NCI-H2227 (cell line): ENCODE results near the gene LINC00305.

Source experiments
- DNase-seq: peaks from one replicate; lab custom pipeline; 2025; ENCODE audit not compliant: unreplicated experiment; lab: John Stamatoyannopoulos, UW

Gene LINC00305

DNA sequence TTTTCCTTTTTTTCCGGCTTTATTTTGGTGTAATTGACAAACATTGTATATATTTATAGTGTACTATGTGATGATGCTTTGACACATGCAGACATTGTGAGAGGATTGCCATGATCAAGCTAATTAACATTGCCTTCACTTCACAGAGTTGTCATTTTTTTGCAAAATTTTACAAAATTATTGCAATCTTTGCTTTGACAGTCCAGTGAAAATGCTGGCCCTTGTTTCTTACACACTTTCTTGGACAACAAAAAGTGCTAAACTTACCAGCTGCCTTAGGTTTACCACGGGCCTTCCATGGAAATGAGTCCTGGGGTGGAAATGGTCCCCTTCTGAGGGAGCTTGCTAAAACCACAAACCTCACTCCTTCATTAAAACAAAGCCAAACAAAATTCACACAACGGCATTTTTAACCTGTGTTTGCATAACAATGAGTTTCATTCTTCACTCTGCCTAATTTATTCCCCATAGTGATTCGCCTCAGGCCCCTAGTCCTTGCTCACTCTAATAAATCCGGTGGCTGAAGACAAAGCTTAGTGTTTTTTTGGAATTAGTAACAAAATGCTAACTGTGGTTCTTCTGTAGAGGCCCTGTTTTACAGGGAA lies 32.2 kb downstream of the LINC00305 start:
- DNase-seq: no peak

DNA sequence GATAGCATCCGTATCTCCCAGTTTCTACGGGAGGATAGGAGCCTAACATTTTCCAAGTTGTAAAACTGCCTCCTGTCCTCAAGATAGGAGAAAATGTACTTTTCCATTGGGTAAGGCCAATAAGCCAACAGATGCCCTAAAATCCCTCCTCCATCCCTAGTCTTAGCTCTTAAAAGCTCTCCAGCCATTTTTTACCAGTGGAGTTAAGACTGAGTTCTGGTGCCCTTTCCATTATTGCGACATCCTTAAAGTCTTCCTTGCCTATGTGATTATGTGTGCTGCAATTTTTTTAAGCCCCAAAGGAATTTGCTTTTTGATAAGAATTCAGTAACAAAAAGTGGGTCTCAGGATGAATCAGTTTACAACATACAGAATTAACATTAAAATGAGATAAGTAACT lies 33.0 kb downstream of the LINC00305 start:
- DNase-seq: no peak

DNA sequence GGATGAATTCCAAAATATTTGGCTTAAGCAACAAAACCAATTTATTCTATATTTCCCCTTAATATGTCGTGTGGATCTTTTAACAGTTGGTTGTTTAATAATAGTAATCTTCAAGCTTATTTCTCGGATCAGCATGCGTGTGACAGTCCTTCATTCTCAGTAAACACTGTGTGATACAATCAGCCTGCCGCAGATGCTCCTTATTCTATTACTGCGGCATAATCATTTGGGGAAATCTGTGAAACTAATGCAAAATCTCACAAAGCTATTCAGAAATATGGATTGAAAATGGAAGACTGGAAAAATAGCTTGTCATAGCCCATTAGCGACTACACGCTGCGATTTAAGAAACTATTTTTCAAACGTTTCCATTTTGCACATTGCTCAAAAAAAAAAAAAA lies 36.9 kb downstream of the LINC00305 start:
- no peak for DNase-seq

DNA sequence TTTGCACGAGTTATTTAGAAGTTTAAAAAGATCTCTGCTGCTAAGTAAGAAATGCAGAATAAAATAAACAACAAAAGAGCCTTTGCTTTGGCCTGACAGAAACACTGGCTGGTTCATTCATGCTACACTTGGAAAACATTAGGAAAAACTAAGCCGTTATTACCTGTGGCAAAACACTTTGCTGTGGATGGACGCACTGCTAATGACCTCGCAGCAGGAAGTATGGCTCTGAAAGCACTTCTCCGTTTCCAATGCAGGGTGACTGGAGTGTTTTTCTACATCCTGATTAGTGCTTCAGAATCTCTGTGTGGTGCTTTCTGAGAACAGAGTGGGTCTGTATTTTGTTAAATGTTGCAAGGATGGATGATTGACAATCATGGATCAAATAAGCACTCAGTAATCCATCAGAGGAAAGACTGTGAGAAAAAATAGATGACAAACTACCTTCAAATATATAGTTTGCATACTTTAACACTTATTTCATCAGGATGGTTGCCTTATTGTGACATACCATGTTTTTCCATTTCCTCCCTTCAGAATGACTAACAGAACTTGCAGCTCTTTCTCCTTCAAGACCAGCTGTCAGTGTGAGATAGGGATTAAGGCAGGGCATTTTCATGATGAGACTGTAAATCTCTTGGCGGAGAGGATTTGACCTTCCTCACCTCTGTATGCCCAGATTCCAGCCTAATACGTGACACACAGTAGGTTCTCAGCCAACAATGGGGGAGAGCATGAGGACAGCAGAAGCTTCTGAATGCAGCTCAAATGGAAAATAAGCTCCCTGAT lies 38.0 kb downstream of the LINC00305 start:
- DNase-seq: peak; percentile 34

DNA sequence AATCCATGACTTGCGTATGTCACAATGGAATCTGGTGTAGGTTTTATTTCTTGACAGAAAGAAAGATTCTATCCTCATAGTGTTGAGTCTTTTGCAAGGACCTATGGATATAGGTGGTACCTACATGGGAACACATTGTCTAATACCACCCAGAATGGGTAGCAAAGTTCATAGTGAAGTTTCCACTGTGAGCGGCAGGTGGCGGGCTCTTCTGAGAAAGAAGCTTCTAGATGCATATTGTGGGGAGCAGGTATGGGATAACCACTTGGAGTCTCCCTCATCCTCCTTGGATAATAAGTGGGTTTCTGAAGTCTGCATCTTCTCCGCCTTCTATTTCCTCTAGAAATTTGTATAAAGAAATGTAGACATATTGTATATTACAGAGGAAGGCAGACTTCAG lies 44.9 kb downstream of the LINC00305 start:
- no peak for DNase-seq

DNA sequence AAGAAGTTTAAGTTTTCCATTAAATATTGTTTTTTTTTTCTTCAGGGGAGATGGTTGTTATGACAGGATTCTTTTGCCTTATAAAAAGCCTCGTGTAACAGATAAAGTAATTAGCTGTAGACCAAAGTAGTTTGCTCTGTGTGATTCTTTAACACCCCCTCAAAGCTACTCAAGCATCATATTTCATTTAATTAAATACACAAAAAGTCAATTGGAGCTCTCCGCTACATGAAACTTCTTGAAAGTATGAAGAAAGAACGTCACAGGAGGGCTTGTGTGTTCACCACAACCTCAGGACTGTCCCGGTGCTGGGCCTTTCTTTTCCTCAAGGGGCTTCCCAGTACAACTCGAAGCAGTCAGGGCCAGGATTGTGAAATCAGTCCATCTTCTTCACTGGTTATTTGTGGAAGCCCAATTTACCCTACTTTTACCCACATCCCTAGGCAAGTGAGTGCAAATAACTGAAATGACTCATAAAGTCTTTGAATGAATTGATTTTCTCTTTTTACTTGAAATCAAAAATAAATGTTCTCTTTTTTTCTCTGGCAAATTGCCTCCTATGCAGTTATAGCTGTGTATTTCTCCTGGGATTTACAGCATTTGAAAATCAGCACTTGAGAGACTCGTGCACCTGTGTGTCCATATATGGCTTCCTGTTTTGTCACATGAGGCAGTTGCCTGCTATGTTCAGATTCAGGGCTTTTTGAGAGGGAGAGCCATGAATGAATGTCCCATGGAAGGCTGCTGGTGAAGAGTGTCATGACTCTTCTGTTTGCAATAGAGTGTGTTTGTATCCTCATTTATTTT lies 48.6 kb downstream of the LINC00305 start:
- DNase-seq: no peak

DNA sequence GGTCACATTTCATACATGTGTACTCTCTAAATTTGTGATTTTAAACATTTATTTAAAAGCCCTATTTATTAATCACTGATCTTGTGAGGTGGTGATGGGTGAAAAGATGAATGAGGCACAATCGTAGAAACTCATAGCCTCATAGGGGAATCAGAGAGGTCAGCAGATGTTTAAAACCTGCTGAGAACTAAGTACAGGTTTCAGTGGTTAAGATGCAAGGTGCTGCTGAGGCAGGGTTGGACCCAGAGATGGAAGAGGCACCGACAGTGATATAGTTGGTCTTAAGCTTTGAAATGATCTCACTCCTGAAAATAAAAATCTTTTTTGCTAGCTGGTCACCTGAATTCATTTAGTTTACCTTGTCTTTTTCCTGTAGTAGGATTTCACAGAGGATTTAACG lies 49.6 kb downstream of the LINC00305 start:
- DNase-seq: no peak

DNA sequence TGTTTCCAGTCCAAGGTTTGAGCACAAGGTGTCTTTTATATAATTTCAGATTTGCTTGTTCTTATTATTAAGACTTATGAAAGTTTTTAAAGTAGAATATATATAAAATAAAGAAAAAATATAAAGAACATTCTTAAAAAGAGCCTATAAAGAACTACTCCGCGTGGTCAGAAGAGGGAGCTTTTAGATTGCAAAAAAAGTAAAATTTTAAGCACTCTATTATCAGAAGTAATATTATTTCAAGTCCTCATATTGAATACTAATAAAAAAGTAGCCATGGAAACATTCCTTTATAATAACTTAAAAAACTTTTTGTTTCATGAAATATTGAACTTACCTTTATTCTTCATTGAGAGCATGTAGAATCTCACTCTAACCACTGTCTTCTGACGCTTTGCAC lies 51.4 kb downstream of the LINC00305 start:
- DNase-seq: no peak

DNA sequence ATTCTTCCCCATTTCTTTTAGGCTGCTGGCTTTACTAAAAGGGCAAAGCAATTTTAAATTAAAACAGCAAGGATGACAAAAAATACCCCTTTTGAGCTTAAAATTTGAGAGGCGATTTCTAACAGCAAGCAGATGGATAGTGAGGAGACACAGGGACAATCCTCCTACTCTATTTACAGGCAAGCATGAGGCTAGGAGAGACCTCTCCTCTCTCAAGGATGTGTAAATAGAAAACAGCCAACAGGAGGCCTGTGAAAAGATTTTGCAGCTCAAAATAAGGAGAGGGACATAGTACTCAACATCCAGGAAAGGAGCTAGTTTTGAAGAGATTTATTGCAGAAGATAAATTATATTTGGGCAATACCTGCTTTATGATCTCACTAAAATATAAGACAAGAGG lies 53.8 kb downstream of the LINC00305 start:
- no peak for DNase-seq

DNA sequence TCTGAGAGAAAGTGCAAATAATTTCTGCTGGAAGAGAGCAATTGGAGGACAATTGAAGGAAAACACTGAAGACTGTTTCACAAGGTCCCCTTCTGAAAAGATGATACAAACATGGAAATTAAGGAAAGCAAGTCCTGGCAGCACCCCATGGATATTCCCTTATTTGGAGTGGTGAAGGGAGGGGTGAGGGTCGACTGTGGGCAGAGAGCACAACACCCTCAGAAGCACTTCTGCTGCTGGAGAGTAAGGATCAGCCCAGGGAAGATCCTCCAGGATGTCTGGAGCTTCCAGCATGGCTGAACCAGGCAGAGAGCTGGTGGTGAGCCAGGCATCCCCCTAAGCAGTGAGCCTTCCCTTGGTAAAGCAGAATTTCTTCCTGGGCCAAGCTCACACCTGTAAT lies 54.7 kb downstream of the LINC00305 start:
- DNase-seq: no peak

DNA sequence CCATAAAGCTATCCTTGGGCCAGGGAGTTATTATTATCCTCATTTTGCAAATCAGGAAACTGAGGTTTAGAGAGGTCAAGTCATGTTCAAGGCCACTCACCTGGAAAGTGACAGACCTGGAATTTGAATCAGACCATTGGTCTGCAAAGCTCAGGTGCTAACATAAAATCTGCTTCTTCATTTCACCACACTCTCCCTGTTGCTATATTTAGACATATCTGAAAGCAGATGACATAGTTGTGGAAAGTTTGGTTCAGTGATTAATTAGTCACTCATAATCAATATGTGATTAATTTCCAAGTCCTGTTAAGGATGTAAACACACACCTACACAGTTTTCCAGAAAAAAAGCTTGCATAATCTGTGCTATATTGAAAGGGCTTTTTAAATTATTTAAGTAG lies 57.4 kb downstream of the LINC00305 start:
- DNase-seq: no peak

DNA sequence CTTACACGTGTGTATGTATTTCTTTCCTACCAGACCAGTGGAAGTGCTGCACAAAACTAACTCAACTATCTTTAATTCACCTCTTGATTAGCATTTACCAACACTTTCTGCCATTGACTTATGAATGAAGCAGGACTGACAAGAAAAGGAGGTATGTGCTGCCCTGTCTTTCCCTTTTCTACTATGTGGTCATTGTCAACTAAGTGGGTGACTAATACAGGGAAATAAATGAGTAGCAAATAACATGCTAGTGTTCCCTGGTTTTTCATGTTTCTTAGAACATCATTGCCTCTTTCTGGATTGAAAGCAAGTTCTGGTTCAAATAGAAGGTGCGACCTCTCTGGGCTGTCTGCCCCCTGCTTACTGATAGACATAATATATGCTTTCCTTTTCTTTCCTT lies 58.0 kb downstream of the LINC00305 start:
- DNase-seq: no peak

DNA sequence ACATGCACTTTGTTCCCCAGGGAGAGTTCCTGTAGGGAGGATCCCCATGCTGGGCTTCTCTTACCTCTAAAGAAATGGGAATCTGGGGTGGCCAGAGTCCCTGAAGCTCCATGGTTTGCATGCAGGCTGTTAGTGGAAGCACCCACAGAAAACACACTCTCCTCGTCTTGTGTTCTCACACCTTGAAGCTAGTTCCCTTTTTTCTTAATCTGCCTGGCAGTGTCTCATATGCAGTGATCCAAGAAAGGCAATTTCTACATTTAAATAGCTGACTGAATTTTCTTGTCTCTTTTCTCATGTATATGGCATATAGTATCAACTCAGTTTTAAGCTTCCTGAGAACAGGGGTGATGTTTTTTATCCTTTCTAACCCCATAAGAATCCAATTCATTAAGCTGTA lies 65.0 kb downstream of the LINC00305 start:
- DNase-seq: no peak

DNA sequence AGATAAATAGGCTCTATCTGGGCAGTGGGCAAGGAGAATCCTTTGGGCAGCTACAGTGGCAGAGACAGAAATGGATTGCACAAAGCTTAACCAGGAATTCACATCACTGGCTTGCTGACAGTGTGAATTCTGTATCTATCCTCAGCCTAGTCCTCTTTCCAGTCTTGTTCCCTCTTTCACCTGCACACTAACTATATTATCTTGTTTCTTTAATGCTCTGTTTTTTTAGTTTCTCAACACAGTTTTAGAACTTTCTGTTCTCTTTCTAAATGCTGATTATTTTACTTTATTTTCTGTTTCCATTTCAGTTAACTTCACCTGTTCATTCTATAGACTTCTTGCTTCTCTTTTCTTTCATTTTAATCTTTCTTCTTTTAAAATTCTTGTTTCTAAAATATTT lies 66.4 kb downstream of the LINC00305 start:
- no peak for DNase-seq

DNA sequence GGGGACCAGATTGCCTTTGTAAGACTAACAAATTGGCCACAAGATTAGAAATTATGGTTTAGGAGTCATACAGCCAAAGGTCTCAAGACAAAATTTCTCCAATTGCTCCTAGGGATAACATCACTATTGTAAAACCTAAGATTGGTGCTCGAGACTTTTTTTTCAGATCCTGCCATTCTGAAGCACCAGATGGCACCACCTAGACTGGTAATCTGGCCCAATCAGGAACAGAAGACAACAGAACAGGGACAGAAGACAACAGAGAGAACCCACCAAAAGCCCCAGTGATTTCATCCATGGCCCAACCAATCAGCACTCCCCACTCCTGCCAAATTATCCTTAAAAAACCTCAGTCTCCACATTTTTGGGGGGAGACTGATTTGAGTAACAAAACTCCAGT lies 66.8 kb downstream of the LINC00305 start:
- DNase-seq: no peak

DNA sequence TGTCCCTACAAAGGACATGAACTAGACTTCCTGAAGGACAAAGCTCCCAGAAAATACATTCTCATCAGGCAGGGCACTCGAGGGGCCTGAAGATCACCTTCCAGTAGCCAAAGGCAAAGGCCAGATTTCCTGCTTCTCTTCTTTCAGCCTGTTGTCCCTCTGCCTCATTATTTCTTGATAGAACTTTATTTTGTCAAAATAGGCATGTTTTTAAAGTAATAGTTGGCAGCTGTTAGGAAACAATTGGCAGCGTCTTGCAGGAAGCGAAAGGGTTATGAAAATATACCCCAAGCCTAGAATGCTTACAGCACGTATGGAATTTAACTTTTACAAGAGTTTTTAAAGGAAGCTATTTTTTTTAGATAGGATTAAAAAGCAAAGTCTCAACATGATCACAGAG lies 74.9 kb downstream of the LINC00305 start:
- DNase-seq: no peak

DNA sequence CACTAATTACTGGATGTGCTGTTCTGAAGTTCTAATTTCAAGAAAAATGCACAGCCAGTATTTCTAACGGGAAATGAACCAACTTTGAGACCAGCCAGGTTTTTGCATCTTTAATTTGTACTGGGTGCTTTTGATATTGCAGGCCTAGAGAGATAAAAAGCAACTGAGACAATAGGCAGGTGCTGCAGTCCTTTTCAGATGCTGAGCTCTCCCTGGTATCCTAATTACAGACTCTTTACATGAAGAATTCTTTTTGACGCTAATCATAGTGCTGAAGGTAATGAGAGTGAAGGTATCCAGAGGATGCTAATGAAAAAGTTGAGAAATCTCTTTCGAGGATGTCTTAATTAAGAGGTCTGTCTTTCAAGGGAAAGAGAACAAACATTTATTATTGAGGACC lies 93.9 kb downstream of the LINC00305 start:
- no peak for DNase-seq

DNA sequence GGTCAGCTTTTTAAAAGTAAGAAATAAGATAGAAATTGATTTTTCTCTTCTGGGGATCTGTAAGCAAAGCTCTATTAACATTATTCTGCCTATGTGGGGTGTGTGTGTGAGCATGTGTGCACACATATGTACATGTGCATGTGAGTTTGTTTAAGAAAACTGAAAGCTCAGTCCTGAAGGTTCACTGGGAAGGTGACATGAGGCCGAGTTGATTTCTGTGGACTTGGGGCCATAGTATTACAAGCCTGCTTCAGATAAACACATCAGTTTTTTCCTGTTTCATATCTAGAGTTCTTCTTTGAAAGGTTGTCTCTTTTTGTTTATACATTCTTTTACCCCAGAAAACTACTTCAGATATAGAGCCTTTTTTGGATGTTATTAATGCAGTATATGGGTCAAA lies 95.6 kb downstream of the LINC00305 start:
- DNase-seq: no peak

DNA sequence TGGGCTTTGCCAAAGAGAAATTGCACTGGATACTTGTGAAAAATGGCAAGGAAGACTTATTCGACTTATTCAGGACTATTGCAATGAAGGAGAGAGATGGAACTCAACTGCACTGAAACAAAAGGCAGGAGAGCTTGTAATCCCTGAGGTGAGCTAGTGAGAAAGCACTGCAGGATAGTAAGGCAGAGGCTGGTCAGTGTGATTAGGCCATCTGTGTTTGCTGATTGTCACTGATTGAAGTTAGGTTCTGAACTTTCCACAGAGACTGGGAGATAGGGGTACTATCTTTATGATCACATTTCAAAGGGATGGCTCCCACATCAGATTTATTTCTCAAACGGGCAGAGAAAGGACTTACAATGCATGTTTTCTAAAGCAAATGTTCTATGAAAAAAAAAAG lies 96.1 kb downstream of the LINC00305 start:
- no peak for DNase-seq

DNA sequence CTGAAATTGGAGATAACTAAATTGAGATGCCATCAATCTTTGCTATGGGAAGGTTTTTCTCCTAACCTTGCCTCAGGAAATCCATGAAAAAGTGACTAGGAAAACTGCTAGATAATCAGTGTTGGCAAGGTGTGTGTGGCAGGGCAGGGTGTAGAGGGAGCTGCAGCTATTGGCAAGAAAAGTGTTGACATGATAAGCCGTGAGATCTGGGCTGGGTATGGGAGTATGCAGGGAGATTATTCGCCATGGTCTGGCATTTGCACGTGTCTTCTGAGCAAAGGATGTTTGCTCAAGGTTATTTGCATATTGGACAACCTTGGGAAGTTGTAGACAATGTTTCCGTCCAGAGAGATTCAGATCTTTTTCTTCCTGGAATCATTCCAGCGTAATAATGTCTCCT lies 104.3 kb downstream of the LINC00305 start:
- no peak for DNase-seq

DNA sequence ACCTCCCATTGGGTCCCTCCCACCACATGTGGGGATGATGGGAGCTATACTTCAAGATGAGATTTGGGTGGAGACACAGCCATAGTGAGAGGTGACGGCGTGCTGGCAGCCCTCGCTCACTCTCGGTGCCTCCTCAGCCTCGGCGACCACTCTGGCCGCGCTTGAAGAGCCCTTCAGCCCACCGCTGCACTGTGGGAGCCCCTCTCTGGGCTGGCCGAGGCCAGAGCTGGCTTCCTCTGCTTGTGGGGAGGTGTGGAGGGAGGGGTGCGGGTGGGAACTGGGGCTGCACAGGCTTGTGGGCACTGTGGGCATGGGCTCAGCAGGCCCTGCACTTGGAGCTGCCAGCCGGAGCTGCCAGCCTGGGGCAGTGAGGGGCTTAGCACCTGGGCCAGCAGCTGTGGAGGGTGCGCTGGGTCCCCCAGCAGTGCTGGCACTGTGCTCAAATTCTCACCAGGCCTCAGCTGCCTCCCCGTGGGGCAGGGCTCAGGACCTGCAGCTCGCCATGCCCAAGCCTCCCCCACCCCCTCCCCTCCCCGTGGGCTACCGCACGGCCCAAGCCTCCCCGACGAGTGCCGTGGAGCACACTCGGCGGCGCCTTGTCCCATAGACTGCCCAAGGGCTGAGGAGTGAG lies 106.0 kb downstream of the LINC00305 start:
- DNase-seq: no peak
